ENCODE measurements around the gene MZB1.
"Not testable (repeated sequence)": the region's sequence is repeated elsewhere in the genome, so short reads cannot be mapped to it uniquely, and the experiment has no call there.

MZB1 gene

DNA sequence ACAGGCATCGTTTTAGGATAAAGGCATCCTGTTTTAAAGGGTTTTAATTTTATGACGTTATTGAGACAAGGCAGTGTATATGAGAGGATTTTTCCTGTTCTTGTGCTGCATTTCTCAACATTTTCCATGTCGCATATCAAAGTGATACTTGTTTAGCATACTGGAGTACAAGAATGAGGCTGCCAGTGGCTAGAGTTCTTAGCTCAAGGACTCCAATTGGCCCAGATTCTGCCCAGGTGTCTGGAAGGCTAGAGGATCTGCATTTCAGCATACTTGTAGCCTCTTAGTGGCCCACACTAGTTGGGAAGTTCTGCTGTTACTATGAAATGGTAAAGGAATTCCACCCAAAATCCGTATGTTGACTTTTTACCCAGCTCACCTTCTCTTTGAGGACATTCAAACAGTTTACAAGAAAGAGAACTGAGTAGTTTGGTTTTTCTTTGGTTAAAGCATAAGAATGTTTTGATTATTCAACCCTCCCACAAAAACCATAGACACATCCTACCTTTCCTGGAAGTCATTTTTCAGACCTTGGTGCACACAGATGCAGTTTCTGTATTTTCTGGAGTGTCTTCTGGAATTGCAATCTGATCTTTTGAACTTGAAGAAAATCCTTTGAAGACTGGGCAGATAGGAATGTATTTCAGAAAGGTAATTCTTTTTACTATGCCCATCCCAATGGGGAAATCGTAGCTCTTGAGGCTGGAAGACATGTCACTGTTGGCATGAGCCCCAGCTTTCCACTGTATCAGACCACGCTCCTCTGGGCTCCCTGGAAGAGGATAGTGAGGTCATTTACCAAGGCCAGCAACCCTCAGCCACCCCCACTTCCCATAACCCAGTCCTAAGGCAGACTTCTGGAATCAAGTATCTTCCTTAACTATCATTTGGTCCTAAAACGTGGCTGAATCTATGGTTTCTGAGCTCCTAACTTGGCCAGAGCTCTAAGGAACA is 18.0 kb downstream of the MZB1 start:
- DNase-seq: no peak

DNA sequence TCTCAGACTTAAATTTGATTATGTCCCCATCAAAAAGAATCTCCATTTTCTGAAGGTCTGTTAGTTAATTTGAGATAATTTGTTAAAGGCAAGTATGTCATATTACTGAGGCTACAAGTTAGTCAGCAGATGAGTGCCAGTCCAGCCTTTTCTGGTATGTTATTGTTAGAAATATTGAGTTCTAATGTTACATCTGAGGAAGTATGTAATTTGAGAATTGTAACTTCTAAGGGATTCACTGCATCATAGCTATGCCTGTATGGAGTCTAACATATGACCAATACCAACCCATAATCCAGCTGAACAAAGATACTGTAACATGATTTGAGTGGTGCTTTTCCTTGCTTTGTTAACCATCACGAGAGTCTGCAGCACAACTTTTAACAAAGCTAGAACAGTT is 20.5 kb downstream of the MZB1 start:
- DNase-seq: no peak

DNA sequence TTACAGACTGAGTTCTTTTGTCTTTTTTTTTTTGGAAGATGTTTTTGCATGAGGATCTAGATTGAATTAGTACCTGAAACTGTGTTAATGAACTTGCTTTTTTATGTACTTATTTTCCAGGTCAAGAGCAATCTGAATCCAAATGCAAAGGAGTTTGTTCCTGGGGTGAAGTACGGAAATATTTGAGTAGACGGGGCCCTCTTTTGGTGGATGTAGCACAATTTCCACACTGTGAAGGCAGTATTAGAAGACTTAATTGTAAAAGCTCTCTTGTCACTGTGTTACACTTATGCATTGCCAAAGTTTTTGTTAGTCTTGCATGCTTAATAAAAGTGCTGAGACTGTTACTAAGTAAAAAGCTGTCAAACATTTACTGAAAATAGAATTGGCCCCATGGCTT is 21.1 kb downstream of the MZB1 start:
- no peak for DNase-seq

DNA sequence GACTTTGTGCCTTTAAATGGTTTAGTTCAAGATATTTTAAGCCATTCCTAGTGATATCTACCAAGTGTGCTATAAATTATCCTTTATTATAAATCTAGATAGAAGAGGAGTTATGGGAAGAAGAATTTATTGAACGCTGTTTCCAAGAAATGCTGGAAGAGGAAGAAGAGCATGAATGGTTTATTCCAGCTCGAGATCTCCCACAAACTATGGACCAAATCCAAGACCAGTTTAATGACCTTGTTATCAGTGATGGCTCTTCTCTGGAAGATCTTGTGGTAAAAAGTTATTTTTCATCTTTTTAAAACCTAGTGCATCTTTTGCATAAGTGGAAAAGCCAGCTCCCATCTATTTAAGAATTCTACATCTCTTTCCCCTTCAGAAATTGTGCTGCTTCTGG is 25.2 kb downstream of the MZB1 start:
- no peak for DNase-seq

DNA sequence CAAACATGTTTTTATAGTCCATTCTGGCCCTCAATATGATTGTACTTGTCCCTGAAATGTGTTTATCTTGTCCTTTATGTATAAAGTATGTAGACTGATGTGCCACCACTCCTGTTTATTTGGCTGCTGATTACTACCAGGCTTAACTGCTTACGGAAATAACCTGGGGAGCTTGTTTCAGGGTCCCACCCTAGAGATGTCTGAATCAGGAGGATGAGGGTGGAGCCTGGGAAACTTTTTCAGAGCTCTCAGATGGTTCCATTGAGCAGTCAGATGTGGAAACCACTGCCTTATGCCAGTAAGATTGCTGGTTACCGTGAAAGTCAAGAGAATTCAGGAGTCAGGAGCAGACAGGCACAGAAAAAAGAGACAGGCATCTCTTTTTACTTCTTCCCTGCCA is 25.8 kb downstream of the MZB1 start:
- DNase-seq: no peak

DNA sequence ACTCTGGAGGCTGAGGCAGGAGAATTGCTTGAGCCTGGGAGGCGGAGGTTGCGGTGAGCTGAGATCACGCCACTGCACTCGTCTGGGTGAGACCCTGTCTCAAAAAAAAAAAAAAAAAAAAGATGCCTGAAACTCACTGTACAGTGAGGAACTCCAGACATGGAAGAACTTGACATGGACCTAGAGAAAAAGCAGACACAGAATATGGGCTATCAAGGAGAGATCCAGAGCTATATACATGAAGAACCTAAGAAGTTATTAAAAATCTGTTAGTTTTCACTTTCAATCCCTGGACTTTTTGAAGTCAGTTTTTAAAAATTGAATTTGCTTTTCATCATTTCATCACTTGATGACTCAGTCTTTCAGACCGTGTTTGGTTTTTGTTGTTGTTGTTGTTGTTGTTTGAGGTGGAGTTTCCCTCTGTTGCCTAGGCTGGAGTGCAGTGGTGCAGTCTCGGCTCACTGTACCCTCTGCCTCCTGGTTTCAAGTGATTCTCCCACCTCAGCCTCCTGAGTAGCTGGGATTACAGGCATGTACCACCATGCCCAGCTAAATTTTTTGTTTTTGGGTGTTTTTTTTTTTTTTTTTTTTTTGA is 27.8 kb downstream of the MZB1 start:
- DNase-seq: no peak

DNA sequence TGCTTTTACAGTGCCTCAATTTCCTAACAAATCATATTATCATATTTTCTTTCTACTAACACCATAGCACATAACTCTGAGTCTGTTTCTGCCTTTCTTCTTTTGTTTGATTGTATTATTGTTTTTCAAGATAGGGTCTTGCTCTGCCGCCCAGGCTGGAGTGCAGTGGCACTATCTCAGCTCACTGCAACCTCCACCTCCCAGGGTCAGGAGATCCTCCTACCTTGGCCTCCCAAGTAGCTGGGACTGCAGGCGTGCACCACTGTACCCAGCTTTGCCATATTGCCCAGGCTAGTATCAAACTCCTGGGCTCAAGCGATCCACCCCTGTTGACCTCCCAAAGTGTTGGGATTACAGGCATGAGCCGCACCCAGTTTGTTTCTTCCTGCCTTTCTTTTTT is 29.3 kb downstream of the MZB1 start:
- DNase-seq: no peak

DNA sequence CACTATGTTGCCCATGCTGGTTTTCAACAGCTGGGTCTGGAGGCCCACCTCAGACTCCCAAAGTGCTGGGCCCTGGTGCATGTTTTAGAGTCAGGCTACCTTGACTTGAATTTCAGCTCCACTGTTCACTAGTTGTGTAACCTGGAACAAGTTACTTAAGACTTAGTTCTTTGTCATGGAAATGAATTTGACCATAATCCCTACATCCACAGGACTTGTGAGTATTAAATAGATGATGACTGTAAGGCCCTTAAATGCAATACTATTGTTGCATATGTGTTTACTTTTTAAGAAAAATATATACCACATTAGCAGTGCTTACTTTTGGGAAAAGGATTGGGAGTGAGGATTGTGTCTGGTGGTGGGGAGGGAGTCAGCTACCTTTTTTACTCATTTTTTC is 31.6 kb downstream of the MZB1 start:
- DNase-seq: no peak

DNA sequence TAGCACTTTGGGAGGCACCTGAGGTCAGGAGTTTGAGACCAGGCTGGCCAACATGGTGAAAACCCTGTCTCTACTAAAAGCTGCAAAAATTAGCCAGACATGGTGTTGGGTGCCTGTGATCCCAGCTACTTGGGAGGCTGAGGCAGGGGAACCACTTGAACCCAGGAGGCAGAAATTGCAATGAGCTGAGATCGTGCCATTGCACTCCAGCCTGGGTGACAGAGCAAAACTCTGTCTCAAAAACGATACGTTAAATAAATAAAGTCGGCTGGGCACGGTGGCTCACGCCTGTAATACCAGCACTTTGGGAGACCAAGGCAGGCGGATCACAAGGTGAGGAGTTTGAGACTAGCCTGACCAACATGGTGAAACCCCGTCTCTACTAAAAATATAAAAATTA is 33.8 kb downstream of the MZB1 start:
- DNase-seq: not testable (repeated sequence)

DNA sequence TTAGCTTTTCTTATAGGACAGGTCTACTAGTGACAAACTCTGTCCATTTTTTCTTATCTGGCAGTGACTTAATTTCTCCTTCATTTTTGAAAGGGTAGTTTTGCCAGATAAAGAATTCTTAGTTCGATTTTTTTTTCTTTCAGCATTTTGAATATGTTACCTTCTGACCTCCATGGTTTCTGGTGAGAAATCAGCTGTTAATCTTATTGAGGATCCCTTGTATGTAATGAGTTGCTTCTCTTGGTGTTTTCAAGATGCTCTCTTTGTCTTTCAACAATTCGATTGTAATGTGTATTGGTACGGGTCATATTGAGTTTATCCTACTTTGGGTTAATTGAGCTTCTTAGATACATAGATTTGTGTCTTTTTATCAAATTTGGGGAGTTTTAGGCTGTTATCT is 35.5 kb downstream of the MZB1 start:
- DNase-seq: no peak

DNA sequence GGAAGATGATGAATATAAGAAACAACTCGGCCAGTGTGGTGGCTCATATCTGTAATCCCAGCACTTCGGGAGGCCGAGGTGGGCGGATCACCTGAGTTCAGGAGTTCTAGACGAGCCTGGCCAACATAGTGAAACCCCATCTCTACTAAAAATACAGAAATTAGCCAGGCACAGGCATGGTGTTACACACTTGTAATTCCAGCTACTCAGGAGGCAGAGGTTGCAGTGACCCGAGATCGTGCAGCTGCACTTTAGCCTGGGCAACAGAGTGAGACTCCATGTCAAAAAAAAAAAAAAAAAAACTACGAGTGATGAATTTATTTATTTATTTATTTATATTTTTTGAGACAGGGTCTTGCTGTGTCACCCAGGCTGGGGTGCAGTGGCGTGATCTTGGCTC is 41.9 kb downstream of the MZB1 start:
- DNase-seq: not testable (repeated sequence)

DNA sequence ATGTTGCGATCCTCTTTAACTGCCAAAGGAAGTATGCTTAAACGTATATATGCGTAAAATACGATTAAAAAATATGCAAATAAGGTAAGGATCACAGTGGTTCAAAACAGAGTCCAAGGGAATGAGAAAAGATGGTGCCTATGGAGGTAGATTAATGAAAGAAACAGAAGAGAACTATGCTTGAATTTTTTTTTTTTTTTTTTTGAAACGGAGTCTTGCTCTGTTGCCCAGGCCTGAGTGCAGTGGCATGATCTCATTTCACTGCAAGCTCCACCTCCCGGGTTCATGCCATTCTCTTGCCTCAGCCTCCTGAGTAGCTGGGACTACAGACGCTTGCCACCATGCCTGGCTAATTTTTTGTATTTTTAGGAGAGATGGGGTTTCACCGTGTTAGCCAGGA is 44.3 kb downstream of the MZB1 start:
- not testable (repeated sequence) for DNase-seq

DNA sequence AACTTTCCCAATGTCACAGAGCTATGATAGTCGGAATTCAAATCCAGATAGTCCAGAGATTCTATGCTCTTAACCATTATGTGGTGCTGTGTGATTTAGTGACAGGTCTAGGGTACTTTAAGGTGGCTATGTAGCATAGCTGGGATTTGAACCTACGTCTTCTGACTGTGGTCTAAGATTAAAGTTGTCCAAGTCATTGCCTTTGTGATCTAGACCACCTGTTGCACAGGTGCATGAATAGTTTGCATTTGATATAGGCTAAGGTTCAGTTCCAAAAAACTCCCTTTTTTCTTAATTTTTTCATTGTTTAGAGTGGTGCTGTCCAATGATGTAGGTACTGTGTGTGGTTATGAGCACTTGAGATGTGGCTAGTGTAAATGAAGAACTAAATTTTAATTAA is 45.5 kb downstream of the MZB1 start:
- DNase-seq: no peak

DNA sequence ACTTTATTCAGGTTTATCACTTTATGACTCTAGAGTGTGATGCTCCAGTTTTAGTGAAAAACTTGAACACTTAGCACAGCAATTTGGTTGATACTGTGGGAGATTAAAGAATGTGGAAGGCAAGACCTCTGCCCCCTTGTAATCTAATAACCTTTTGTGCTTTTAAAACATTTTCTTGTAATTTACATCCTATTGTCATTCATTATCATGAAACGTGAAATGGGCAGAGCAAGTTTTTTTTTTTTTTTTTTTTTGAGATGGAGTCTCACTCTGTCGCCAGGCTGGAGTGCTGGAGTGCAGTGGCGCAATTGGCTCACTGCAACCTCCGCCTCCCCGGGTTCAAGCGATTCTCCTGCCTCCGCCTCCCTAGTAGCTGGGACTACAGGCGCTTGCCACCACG is 46.2 kb downstream of the MZB1 start:
- no peak for DNase-seq

DNA sequence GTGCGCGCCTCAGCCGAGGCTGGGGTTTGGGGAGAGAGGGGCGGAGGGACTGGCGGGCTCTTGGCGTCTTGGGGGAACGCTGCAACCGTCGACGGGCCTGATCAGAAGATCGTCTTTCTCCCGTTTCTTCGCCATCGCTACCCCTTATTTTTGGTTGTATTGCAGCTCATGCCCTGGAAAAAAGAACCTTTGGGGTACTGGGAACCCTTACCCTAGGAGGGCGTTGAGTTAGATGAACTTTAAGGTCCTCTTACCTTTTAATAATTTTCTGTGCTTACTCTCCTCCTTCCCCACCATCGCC is 47.3 kb downstream of the MZB1 start:
- DNase-seq: peak; percentile 74

DNA sequence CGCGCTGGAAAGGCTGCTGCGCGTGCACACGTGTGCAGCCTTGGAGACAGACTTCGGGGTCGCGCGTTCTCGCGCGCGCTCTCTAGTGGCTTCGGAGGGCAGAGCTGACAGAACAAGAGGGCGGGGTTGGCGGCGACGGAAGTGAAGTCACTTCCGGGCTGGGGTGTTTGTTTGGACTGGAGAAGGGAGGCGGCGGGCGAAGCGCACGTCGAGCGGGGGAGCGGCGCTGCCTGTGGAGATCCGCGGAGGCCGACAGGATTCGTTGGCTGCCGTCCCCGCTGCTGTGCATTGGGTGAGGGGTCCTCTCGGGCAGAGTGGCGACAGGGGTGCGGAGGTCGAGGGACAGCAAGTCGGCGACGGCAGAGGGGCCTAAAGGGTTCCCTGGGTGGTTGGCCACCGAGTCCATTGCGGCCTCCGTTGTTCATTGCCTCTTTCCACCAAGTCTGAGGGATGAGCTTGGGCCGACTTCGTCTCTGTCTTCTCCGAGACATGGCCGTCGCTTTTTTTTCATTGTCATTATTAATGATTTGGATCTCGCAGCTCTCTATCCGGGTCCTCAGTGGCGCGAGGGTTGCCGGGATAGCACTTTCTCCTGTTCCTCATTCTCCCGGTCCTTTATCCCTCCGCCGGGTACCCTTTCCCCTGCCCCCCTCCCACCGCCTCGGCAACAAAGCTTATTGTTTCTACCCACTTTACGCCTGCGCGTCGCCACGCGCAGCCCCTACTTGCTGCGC is 47.9 kb downstream of the MZB1 start, which contains the start of gene PAIP2:
TSS of gene PAIP2 (plus strand) at position 166 of the 734 bp plus-strand sequence. CDS start 21,931 bp downstream, outside the sequence.
- DNase-seq: peak; percentile 97

DNA sequence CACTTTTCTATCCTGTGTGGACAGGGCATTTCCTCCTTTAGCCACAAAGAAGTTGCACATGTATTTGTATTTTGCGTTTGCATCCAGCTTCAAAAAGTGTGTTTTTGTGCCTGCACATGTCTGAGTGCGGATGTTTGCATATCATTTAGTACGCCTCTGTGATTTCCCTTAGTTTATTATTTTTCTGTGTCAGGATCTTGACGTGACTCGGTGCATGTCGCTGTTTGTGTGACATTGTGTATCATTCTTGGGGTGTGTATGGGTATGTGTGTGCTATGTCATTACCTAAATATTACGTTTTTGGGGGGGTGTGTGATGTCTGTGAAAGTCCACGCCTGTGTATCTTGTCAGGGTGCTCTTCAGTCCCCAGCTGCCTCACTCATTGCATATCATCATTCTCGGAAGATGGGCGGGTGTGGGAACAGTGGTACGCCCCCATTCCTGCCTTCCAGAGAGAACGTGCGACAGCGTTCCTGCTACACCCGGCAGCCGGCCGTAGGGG is 48.5 kb downstream of the MZB1 start:
- no peak for DNase-seq

DNA sequence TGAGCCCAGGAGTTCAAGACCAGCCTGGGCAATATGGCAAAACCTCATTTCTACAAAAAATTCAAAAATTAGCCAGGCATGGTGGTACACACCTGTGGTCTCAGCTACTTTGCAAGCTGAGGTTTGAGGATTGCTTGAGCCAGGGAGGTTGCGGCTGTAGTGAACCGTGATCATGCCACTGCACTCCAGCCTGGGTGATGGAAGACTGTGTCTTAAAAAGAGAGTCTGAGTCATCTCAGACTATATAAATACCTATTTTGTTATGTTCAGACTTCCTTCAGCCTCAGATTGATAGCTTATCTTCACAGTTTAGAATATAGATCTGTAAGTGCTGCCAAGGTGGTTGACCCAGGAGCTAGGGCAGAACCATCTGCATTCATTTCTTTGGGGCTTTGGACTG is 49.7 kb downstream of the MZB1 start:
- no peak for DNase-seq

Measured in activated gamma-delta T cell treated with Interleukin-2 at 50 U/mL for 16 hours (primary cell).